Measurements from ENCODE around the gene R3HDM4. TPM values are rescaled to one million over a fixed set of nuclear protein-coding genes. Genes with fewer than 3 reads are reported as not detected.

The R3HDM4 gene
- total and polyA plus RNA-seq, 10 donors: 41.0 to 175 (median 89.1) TPM

DNA sequence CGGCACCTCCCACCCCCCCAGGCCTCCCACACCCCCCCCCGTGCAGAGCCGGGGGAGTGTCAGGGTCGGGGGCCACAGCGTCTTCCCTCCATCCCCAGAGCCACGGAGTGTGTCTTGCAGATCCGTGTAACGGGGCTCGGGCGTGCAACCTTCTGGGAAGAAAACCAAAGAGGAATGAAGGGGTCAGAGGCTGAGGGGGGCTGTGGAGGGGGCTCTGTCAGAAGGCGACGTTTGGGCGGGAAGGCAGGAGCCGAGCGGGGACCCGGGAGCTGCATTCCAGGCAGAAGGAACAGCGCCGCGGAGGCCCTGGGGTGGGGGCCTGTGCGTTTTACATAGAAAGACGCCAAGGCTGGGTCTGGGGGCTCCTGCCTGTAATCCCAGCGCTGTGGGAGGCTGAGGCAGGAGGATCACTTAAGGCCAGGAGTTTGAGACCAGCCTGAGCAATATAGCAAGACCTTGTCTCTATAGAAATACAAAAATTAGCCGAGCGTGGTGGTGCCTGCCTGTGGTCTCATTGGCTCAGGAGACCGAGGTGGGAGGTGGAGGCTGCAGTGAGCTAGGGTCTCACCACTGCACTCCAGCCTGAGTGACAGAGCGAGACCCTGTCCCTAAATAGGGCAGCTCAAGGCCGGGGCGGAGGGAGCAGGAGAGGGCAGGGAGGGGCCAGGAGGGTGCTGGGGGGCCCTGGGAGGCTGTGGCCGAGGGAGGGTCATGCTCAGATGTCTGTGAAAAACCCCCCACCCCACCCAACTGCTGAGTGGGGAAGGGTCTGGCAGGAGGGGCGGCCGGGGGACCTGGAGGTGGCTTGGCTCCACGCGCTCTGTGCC lies 40.6 kb upstream of the R3HDM4 start:
- peak overlapping the region in 4 of 8 donors; percentile 57 to 79 (median 67) for H3K27ac ChIP-seq
- H3K4me3 ChIP-seq: peak overlapping the region in 5 of 8 donors; percentile 4 to 54 (median 17)
- no peaks in the 10 kb centered on the region for H3K36me3 ChIP-seq
- 44 to 57% (median 50%) methylated on average over 33 of the region's 33 CpGs for WGBS, 5 donors
- peaks cover 8 to 84% (median 46%) of the 10 kb centered on the region in 6 donors for H3K4me1 ChIP-seq
- no peaks in the 10 kb centered on the region for H3K27me3 ChIP-seq (replicated peaks in 1 of 7)
- intact Hi-C loops (cut with DNase I; ENCODE audit: low total_unique reads): no loop called here
- TF ChIP-seq POLR2A (IDR thresholded peaks at IDR 0.05) (no peak), POLR2AphosphoS5 (IDR thresholded peaks at IDR 0.05) (no peak)
- TF ChIP-seq, protein P1, sequence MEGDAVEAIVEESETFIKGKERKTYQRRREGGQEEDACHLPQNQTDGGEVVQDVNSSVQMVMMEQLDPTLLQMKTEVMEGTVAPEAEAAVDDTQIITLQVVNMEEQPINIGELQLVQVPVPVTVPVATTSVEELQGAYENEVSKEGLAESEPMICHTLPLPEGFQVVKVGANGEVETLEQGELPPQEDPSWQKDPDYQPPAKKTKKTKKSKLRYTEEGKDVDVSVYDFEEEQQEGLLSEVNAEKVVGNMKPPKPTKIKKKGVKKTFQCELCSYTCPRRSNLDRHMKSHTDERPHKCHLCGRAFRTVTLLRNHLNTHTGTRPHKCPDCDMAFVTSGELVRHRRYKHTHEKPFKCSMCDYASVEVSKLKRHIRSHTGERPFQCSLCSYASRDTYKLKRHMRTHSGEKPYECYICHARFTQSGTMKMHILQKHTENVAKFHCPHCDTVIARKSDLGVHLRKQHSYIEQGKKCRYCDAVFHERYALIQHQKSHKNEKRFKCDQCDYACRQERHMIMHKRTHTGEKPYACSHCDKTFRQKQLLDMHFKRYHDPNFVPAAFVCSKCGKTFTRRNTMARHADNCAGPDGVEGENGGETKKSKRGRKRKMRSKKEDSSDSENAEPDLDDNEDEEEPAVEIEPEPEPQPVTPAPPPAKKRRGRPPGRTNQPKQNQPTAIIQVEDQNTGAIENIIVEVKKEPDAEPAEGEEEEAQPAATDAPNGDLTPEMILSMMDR (IDR thresholded peaks at IDR 0.05 in 8 of 11, conservative IDR thresholded peaks at IDR 0.05 in 3 of 11): no peak
- no peaks in the 10 kb centered on the region for H3K9me3 ChIP-seq
- DNase-seq: no peak

- Histone ChIP-seq H3K9me3 (no peaks in the 10 kb centered on the region), H3K27ac (peak overlapping the region in 6 of 8 donors; percentile 4 to 79 (median 62)), H3K4me1 (peaks cover 8 to 92% (median 54%) of the 10 kb centered on the region in 6 donors), H3K4me3 (peak overlapping the region in 5 of 8 donors; percentile 4 to 54 (median 17)), H3K36me3 (peaks cover 0 to 5% (median 0%) of the 10 kb centered on the region in 6 donors), H3K27me3 (replicated peaks in 1 of 7) (no peaks in the 10 kb centered on the region)
- 11 to 20% (median 15%) methylated on average over 19 to 21 of the region's 21 CpGs for WGBS, 5 donors
- no peak for DNase-seq
- intact Hi-C loops (cut with DNase I; ENCODE audit: low total_unique reads): no loop called here
- TF ChIP-seq, protein P1 (IDR thresholded peaks at IDR 0.05 in 8 of 11, conservative IDR thresholded peaks at IDR 0.05 in 3 of 11): no peak
- TF ChIP-seq POLR2AphosphoS5 (IDR thresholded peaks at IDR 0.05) (no peak), POLR2A (IDR thresholded peaks at IDR 0.05) (no peak)
Measured at GRCh38 chr19:952680-953444, 39.8 kb upstream of the R3HDM4 start.

GRCh38 chr19:952049-952679 lies 39.1 kb upstream of the R3HDM4 start:
- H3K27me3 ChIP-seq (replicated peaks in 1 of 7): no peaks in the 10 kb centered on the region
- H3K4me3 ChIP-seq: peak overlapping the region in 1 of 8 donors; percentile 54
- H3K27ac ChIP-seq: peak overlapping the region in 4 of 8 donors; percentile 29 to 79 (median 67)
- peaks cover 0 to 10% (median 0%) of the 10 kb centered on the region in 6 donors for H3K36me3 ChIP-seq
- no peaks in the 10 kb centered on the region for H3K9me3 ChIP-seq
- peaks cover 8 to 97% (median 60%) of the 10 kb centered on the region in 6 donors for H3K4me1 ChIP-seq
- TF ChIP-seq POLR2AphosphoS5 (IDR thresholded peaks at IDR 0.05) (no peak), POLR2A (IDR thresholded peaks at IDR 0.05) (no peak)
- TF ChIP-seq, protein P1 (IDR thresholded peaks at IDR 0.05 in 8 of 11, conservative IDR thresholded peaks at IDR 0.05 in 3 of 11): no peak
- intact Hi-C loops (cut with DNase I; ENCODE audit: low total_unique reads): no loop called here
- no peak for DNase-seq
- WGBS, 5 donors: 67 to 77% (median 72%) methylated on average over 14 of the region's 14 CpGs
